ENCODE data around the gene SNPH. TPM values are rescaled to one million over a fixed set of nuclear protein-coding genes. Genes with fewer than 3 reads are reported as not detected.

Gene SNPH
- total and polyA plus RNA-seq, 2 of the 8 experiments (the other 6 are each of a cell fraction or from before 2014, with no cell fraction given): 0.98 to 4.9 TPM

GRCh38 chr20:1297486-1297885 lies 31.4 kb downstream of the SNPH start:
- H4K20me1 ChIP-seq (replicated peaks in 1 of 2; ENCODE audit: control insufficient read depth in 1 of 2, insufficient read depth in 2 of 2, low read length in 2 of 2): peaks cover 0 to 2% of the 10 kb centered on the region in 2 experiments
- no peak overlapping the region for H3K56ac ChIP-seq (replicated peaks; ENCODE audit: insufficient read length, low read depth, low read length)
- DNase-seq (ENCODE audit: low read depth in 1 of 2, low spot score in 2 of 2): no peak
- no peak overlapping the region for H3K9ac ChIP-seq (replicated peaks in 1 of 4; ENCODE audit: extremely low read depth in 1 of 4, low read depth in 3 of 4, low read length in 3 of 4)
- no peak overlapping the region for H3K18ac ChIP-seq (ENCODE audit: extremely low read depth, low read length)
- H3K4me3 ChIP-seq (ENCODE audit: extremely low read depth in 1 of 4, insufficient read depth in 2 of 4, low read depth in 3 of 4, low read length in 4 of 4): no peak overlapping the region
- H3K23me2 ChIP-seq (ENCODE audit: low read depth, low read length): no peaks in the 10 kb centered on the region
- WGBS, 2 experiments (ENCODE audit: extremely low coverage in 1 of 2, insufficient coverage in 1 of 2, insufficient read length in 1 of 2, insufficient replicate concordance in 2 of 2, low coverage in 1 of 2, low lambda C conversion rate in 2 of 2, missing lambda C conversion rate in 1 of 2): 88% methylated on average over 2 of the region's 2 CpGs; no CpG with 5 or more reads in 1 of the 2 experiments
- POLR2A ChIA-PET (ENCODE audit: partially characterized antibody): interaction anchor here (0.9 kb wide), 1 partner anchor 128 kb away, joined by 3 read pairs; no protein-coding TSS in a partner anchor
- H3K9me3 ChIP-seq (ENCODE audit: insufficient read depth in 2 of 2, low read depth in 1 of 2, low read length in 1 of 2): no peaks in the 10 kb centered on the region
- H3K23ac ChIP-seq (ENCODE audit: insufficient read length): no peak overlapping the region
- H3K4me1 ChIP-seq (replicated peaks in 1 of 4; ENCODE audit: control insufficient read depth in 3 of 4, insufficient read depth in 4 of 4, low read length in 3 of 4): peaks cover 0 to 10% (median 4%) of the 10 kb centered on the region in 4 experiments; a peak in 6 of 7 replicates
- no peak overlapping the region for H2BK15ac ChIP-seq (ENCODE audit: low read length)
- H3K79me2 ChIP-seq (ENCODE audit: control insufficient read depth in 1 of 2, insufficient read depth in 2 of 2, low read length in 2 of 2): no peaks in the 10 kb centered on the region
- no peak overlapping the region for H2BK12ac ChIP-seq (ENCODE audit: low read depth, low read length)
- no peak for FAIRE-seq
- no peak overlapping the region for H2BK20ac ChIP-seq (ENCODE audit: low read length)
- H3K14ac ChIP-seq (ENCODE audit: insufficient read length): no peak overlapping the region
- H3K79me1 ChIP-seq (ENCODE audit: low read depth, low read length): no peaks in the 10 kb centered on the region
- no peak overlapping the region for H2BK120ac ChIP-seq (replicated peaks; ENCODE audit: low read depth, low read length)
- H2AFZ ChIP-seq (ENCODE audit: low read length): no peak overlapping the region
- no peak overlapping the region for H3K27ac ChIP-seq (ENCODE audit: low read depth, low read length)
- no peak overlapping the region for H3K4me2 ChIP-seq (ENCODE audit: insufficient read depth in 1 of 2, low read depth in 2 of 2, low read length in 2 of 2)
- CTCF ChIA-PET (ENCODE audit: partially characterized antibody): interaction anchor here (0.9 to 2.8 kb wide), 7 partner anchors 15 to 206 kb away, joined by 3 to 10 read pairs (median 4); partner anchors contain the start of gene SNPH
- H3K36me3 ChIP-seq (ENCODE audit: control insufficient read depth in 2 of 4, insufficient read depth in 4 of 4, low read length in 3 of 4): no peaks in the 10 kb centered on the region
- no peak overlapping the region for H4K91ac ChIP-seq (replicated peaks; ENCODE audit: insufficient read length, low read length)
- H3K27me3 ChIP-seq (replicated peaks in 1 of 4; ENCODE audit: control insufficient read depth in 3 of 4, extremely low read depth in 1 of 4, insufficient read depth in 3 of 4, low read length in 3 of 4): no peaks in the 10 kb centered on the region
- no peak overlapping the region for H2BK5ac ChIP-seq (ENCODE audit: low read depth, low read length)
- H4K5ac ChIP-seq (ENCODE audit: insufficient read length, low read depth, low read length): no peak overlapping the region
- no peak overlapping the region for H4K8ac ChIP-seq (ENCODE audit: extremely low read depth, insufficient read depth, low read length)
- TF ChIP-seq NRF1 (IDR thresholded peaks at IDR 0.05; ENCODE audit: low read depth, low read length): no peak
- H2AK5ac ChIP-seq (ENCODE audit: low read depth, low read length): no peak overlapping the region
- no peak overlapping the region for H3K4ac ChIP-seq (replicated peaks; ENCODE audit: insufficient read length, low read depth, low read length)

Measured in H1 (cell line).